ENCODE measurements around the gene C1QL2.

C1QL2 gene

DNA sequence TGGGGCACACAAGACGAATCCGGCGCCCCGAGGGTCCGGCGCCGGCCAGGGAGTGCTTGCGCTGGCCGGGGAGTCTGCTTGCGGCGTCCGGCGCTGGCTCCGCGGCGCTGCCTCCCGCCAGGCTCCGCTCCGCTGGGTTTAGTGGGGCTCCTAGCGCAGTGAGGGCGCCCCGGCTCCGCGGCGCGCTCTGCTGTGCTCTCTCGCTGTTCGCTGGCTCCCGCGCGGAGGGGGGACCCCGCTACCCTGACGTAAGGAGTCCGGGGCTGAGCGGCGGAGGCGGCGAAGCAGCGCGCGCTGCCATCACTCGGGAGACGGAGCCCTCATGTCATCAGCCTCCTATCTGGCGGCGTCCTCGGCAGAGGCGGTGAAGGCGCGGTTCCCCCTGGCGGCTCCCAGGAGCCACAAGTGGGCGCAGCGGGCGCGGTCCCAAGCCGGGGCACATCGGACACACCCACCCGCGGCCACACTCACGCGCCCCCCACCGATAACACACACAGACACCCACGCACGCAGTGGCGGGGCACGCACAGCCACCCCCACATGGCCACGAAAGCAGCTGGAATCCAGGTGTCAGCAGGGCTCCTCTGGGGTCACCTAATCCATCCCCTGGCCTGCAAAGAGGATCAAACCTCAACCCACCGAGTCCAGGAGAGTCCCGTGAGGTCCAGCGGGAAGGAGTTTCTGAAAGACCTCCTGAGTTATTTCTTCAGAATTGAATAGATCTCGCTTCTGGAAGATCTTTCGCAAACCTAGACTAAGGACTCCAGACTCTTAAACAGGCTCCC, at the start of gene C1QL2:
C1QL2 (minus strand) TSS at position 189 of the 785 bp plus-strand sequence. CDS start 482 bp downstream, outside the sequence.
- peak in 1 of 2 experiments; percentile 72 for DNase-seq

DNA sequence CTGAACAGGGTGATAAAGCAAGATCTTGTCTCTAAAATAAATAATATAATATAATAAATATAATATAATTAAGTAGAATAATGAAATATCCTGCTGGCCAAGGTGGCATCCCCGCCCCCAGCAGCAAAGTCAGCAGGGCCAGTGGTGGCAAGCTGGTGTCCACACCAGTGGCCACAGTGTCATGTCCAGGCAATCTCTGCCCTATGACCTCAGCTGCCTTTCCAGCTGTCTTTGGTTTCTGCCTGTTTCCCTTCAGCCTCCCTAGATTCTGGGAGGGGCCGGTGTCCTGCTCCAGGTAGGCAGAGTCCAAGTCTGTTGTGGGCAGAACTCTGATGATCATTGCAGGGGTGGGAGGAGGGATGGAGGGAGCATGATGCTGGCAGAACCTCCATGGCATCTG, 48.9 kb upstream of the C1QL2 start:
- no peak for DNase-seq

DNA sequence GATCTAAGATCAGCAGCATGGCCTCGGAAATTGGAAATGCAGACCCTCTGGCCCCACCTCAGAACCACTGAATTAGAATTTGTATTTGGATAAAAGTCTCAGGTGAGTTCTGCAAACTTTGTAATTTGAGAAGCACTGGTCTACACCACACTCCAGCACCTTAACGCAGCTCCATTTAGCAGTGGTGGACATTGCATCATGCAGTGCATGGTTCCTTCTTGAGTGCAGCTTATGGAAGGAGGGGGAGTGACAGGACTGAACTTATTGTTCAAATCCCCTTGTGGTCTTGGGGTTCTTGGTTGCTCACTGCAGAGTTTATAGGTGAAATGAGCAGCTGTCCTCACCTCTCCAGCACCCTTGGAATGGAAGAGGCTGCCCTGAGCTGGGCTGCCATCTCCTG, 47.6 kb upstream of the C1QL2 start:
- DNase-seq, result no peak

DNA sequence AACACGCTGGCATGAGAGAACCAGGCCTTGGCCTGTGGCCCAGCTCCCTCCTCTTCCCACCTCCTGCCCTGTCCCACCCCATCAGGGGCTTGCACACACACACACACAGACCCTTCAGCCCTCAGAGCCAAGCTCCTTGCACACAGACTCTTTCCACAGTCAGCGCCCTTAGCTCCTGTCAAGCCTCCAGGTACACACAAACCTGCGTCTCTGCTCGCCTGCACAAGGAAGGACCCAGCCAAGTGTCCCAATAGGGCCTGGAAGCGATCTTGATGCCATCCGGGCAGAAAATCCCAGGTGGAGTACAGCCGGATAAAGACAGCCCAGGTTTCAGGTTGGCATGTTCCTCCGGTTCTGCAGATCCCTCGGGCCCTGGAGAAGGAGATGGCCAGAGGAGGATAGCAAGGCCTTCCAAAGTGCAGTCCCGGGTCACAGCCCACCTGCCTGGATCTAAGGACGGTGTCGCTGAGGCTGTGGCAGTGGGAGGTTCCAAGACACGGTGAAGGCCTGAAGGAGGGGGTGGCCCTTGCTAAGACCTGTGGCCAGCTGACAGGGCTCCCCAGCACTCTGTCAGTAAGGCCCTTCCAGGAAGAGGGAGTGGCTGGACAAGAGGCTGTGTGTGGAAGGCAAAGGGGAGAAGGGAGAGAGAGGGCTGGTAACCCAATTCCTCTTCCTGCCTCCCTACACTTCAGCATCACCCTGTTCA, 46.6 kb upstream of the C1QL2 start:
- no peak for DNase-seq

GRCh38 chr2:119204525-119204924, 46.0 kb upstream of the C1QL2 start:
- DNase-seq, result no peak

- no peak for DNase-seq
These were observed 44.2 kb upstream of the C1QL2 start for GRCh38 chr2:119202610-119203310.

- DNase-seq, result no peak
These were observed 43.3 kb upstream of the C1QL2 start for GRCh38 chr2:119201815-119202214.

- no peak for DNase-seq
These were observed 39.8 kb upstream of the C1QL2 start for GRCh38 chr2:119198240-119198840.

GRCh38 chr2:119197529-119198239, 39.1 kb upstream of the C1QL2 start:
- no peak for DNase-seq

DNA sequence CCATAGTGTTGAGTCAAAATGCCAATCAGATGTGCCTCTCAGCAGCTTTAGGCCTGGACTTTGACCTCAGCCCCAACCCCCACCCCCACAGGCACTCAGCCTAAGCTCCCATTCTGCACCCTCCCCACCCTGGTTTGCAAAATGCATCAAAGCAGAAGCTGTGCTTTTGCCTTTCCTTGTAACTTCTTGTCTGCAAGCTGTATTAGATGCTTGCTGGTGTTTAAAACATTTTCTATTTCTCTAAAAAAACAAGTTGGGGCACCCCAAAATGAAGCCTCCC, 38.5 kb upstream of the C1QL2 start:
- no peak for DNase-seq

GRCh38 chr2:119196301-119197125, 38.0 kb upstream of the C1QL2 start:
- no peak for DNase-seq

DNA sequence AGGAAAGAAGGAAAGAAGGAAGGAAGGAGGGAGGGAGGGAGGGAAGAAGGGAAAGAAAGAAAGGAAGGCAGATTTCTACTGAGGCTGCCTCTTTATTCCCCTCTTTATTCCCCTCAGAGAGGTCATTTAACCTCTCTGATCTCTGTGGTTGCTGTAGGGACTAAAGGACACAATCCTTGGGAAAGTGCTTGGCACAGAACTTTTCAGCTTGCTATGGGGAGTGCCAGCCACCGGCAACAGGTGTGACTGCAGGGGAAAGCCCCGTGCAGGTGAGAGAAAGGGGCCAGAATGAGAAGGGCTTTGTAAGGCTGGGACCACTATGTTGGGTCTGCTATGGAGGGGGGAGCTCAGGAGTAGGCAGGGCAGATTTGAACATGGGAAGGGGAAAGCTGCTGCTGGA, 37.3 kb upstream of the C1QL2 start:
- no peak for DNase-seq

DNA sequence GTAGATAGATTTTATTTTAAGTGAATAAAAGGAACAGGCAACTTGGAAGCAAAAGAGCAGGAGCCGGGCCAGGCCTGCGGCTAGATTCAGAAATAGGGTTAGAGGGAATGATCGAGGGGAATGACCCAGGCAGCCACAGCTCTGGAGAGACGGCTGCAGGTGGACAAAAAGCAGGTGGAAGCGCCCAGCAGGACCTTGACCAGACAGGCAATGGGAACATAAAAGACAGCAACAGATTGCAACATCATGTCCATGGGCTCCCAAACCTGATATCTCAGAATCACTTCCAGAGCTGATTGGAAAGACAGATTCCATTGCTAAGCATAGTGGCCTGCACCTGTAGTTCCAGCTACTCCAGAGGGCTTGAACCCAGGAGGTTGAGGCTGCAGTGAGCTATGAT, 36.5 kb upstream of the C1QL2 start:
- no peak for DNase-seq

DNA sequence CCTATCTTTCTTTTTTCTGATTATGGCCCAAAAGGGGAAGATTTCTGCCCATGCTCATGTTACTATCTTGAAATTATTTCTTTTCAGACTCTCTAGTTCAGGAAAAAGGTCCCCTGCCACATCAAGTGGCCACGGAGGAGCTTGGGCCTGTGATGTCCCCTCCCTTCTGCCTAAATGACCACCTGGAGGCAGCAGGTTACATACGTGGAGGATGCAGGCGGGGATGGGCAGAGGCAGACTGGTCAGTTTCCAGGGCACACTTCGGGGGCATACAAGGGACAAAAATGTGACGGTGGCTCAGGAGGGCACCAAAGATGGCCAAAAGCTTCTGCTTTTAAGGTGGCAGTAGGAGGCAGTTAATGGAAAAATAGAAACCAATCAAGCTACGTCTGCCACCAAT, 34.3 kb upstream of the C1QL2 start:
- no peak for DNase-seq

DNA sequence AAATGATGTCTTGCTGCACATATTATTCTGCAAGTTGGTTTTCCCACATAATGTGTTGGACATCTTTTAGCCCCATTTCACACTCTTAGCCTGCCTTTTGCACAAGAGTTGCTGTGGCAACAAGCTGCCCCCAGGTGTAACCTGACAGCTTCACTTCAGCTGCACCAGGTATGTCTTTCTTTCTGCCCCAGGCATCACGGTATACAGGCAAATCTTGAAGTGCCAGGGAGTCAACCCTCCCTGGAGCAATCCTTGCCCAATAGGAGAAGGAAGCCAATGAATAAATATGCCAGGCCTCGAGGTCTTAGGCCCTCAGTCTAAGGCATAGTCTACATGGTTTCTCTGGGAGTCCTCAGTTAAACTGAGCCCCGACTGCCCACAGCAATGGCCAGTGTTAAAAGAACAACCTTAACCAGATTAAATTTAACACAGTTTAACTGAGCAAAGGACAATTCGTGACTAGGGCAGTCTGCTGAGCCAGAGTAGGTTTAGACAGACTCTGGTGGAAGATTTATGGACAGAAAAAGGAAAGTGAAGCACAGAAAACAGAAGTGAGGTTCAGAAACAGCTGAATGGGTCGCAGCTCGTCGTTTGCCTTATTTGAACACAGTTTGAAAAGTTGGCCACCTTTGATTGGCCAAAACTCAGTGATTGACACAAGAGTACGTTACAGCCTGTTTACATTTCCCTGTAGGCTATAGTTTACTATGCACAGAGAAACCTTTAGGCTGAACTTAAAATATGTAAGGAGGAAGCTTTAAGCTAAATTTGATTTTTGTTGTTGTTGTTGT, 32.0 kb upstream of the C1QL2 start:
- DNase-seq, result no peak

- DNase-seq, result no peak
These were observed 26.0 kb upstream of the C1QL2 start for GRCh38 chr2:119184512-119184911.

DNA sequence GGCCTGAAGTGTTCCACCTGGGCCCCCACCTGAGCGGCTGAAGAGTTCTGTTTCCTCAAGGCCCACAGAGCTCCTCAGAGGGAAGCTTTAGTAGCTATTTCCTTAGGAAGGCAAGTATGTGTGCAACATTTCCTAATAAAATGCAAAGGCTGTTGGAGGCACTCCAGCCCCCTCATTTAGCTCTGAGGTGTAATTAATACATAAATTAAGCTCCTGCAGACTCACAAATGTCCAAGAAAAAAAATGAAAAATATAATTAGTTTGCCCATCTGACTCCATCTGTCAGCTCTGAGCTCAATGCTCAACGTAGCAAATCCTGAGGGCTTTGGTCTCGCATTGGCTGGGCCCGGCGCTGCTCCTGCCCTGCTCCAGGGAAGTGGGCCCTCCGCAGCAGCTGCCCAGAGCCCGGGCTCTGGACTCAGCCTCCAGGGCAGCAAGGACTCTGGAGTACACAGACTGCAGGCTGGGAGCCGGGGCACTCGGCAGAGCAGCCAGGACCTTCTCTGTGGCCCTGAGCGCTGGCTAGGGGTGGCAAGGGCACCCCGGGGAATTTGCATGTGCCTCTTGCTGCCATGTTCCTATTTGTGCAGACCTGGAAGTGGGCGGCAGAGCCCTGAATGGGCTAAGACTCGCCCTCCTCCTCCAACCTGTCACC, 23.4 kb upstream of the C1QL2 start:
- peak; percentile 78 to 89 for DNase-seq

DNA sequence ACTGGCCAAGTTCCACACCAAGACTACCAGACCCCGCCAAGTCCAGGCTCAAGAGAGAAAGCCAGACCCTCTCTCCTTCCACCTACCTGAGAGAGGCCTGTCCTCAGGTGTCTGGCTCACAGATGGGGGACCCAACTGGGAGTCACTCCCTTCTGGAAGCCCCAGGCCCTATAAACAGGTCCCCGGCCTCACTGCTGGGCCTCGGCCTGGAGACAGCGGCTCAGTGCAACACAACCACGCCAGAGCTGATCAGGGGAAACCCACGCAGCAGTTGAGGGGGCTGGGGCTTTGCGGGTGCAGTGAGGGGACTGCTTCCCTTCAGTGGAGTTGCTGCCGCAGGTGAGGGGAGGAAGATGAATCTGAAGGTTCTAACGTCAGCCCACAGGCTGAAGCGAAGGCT, 22.8 kb upstream of the C1QL2 start:
- no peak for DNase-seq

DNA sequence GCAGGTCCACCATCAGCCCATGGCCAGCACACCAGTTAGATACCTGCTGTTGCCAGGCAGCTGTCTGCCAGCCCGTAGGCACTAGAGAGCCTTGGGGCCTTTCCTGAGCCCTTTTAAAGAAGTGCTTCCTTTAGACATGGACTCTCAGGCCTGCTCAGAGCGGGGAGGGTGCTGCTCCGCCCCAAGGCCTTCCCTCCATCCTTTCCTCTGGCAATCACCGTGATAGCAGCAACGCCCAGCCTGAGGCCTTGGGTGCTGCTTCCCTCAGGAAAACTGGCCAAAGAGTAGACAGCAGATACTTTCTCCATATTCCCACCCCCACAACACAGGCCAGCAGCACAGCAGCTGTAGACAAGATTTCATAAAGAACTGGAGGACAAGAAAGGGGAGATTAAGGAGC, 22.3 kb upstream of the C1QL2 start:
- DNase-seq, result peak in 1 of 2 experiments; percentile 11

DNA sequence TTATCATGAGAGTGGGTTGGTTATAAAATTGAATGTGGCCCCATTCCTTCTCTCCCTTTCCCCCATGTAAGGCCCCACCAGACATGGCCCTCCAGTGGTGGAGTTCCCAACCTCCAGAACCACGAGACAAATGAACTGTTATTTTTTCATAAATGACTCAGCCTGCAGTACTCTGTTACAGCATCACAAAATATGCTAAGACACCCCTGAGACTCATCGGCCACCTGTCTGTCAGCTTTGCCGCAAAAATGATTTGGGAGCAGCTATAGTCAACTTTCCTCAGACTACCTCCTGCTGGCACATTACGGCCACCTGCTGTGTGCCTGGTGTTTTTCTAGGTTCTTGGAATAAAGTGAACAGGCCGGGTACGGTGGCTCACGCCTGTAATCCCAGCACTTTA, 21.4 kb upstream of the C1QL2 start:
- peak in 1 of 2 experiments; percentile 43 for DNase-seq

- DNase-seq, result peak in 1 of 2 experiments; percentile 39
These were observed 20.7 kb upstream of the C1QL2 start for GRCh38 chr2:119179202-119179601.
